NCI-H2196 treated with DMSO at 0.1 percent for 48 hours (cell line): ENCODE measurements around the gene S100A11.
A peak's percentile ranks its signal among the peaks of the same experiment; 100 is the strongest.
"Not testable (repeated sequence)": the region's sequence is repeated elsewhere in the genome, so short reads cannot be mapped to it uniquely, and the experiment has no call there.

Experiments used
- DNase-seq: peaks from one replicate; lab custom pipeline; 2025; ENCODE audit not compliant: unreplicated experiment; lab: John Stamatoyannopoulos, UW

S100A11 gene

DNA sequence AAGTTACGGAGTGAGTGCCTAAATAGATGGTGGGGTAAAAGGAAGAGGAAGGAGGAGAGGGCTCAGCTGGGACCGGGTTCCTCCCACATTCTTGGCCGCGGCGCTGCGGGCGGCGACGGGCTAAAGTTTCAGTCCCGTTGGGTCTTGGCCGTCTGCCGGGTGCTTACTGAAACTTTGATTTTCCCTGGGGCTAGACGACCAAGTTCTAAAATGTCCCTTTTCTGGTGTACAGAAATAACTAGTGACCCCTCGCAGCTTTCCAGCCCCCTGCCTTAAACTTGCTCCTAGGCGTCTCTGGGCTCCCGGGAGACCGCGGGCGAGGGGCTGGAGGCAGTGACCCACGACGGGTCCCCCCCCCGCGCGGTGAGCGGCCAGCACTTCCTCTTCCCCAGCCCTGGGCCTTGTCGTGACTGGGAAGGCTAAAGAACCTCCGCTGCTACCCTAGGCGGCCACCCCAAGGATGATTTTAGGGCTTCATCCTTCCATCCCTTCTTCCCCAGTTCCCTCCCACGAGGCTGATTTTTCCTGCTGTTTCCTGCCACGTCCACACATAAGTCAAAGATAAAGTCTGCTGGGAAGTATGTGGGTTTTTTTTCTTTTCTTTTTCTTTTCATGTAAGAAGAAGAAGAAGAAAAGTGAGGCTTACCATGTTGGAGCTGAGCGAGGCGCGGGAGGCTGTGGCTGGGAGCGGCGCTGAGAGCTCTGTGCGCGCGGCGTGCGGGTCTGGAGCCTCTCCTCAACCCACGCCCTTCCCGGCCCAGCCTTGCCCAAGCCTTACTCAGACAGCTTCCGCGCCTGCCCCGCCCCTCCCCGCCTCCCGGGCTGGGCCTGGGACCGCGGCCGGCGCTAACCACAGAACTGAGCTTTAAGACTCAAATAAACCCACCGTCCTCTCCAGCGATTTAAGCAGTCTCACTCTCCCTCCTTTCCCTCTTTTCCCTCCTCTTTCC lies at the start of gene S100A11:
TSS of gene S100A11 (minus strand) at position 738 of the 950 bp plus-strand sequence. CDS start at position 649, 89 bp downstream.
- no peak for DNase-seq

DNA sequence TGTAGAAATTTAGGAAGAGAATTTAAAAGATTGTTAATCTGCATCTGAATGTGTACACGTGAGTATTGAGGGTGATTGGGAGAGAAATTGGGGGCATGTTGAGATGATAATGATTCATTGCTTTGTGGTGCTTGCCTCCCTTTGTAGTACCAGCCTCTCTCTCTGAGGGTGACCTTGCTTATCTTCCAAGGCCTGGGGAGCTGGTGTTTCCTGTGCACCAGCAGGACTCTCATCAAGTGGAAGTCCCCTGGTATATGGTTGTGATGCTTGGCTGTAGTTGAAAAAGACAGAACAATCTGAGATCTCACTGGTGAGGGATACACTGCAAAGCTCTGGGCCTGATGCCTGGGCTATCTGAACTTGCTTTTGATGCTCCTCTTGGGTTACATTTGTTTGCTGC lies 48.0 kb upstream of the S100A11 start:
- no peak for DNase-seq

DNA sequence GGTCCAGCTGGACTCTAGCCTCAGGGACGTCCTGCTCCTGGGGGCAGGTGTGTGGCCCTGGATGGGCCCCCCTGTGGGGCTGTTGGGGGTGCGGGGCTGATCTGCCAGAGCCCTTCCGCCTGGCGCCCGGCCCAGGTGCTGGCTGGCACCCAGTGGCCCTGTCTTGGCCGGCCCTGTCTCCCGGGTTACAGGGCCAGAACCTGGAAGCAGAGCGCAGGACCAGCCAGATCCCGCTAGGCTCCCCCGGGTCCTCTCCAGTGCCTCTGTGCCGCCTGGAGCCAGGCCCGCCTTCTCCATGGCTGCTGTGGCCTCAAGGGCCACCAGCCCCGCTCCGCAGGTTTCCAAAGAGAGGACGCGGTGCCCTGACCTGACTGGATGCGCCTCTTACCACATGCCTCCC lies 44.2 kb upstream of the S100A11 start:
- not testable (repeated sequence) for DNase-seq

DNA sequence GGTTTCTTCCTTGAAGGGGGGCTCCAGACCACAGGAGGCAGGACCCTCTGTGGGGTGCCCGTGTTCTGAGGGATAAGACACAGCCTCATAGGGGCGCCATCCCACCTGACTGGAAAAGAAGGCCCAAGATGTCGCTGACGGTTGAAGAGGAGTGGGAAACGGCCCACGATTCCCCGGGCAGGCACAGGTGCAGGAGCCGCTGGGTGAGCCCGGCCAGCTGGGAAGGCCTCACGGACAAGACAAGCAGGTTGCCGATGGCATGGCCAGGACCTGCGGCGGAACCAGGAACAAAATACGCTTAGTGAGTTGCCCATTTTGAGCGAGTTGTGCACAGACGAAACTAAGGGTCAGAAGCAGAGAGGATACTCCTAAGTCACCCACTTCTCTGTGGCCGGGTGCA lies 43.7 kb upstream of the S100A11 start:
- not testable (repeated sequence) for DNase-seq

DNA sequence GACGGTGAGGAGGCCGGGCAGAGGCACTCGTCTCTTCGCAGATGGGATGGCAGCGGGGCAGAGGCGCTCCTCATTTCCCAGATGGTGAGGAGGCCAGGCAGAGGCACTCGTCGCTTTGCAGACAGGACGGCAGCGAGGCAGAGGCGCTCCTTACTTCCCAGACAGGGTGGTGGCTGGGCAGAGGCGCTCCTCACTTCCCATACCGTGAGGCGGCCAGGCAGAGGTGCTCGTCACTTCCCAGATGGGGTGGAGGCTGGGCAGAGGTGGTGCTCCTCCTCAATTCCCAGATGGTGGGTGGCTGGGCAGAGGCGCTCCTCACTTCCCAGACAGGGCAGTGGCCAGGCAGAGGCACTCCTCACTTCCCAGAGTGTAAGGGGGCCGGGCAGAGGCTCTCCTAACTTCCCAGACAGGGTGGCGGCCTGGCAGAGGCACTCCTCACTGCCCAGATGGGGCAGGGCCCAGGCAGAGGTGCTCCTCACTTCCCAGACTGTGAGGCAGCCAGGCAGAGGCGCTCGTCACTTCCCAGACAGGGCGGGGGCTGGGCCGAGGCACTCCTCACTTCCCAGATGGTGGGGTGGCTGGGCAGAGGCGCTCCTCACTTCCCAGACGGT lies 42.1 kb upstream of the S100A11 start:
- DNase-seq, result no peak

DNA sequence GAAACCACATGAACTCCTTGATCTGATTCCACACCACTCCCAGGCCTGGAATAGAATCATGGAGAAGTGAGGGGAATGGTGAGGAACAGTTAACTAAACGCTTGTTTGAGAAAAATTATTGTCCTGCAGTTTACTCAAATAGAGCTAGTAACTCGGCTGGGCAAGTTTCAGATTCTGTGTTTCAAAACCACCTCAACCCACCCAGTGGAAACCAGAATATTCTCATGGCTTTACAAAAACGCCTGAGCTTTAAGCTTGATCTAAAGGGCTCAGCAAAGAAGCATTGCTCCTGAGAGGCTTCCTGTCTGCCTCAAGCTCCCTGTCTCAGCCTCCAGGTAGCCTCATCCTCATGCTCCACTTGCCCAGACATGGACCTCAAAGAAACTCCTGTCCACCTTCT lies 35.5 kb upstream of the S100A11 start:
- DNase-seq, result no peak

DNA sequence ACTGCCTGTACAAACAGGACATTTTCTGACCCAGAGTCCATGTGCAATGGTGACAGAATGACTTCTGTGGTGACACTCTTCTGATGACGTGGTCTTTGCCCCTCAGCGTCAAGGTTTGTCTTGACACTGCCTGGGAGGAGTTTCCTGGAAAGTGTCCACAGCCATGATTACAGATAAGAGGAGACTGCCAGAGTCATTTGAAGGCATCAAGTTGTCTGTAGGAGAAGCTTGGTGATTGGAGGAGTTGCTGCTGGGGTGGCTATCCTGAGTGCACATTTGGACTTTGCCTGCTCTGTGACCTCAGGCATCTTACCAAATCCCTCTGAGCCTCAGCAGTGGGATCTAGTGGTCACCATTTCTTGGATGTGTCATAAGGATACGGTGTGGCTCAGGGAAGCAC lies 34.3 kb upstream of the S100A11 start:
- no peak for DNase-seq

DNA sequence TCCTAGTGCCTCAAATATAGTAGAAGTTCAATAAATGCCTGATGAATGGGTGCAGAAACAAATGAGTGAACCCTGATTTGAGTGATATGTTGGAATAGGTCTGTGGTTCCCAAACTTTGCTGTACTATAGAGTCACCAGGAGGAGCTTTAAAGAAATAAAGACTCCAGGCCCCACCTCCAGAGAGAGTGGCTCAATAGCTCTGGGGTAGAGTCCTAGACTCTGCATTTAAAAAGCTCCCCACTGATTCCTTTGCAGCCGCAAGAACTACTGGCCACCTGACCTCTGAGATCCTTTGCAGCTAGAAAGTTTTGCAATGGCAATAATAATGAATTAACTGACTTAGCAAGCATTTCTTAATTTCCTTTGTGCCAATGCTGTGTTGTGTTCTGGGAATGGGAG lies 31.1 kb upstream of the S100A11 start:
- no peak for DNase-seq

DNA sequence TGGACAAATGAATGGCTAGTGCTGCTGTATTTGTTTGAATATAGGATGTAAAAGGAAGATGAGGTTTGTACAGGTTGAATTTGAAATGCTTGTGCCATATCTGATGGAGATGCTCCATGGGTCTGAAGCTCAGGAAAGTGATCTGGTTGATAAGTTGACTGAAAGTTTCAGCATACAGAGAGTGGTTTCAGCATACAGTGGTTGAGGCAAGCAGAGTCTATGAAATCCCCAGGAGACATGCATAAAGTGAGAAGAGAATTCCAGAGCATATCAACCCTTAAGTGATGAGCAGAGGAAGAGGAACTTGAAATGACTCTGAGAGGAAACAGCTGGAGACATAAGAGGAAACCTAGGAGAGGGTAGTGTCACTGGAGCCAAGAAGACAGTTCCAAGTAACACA lies 30.3 kb upstream of the S100A11 start:
- DNase-seq, result no peak

DNA sequence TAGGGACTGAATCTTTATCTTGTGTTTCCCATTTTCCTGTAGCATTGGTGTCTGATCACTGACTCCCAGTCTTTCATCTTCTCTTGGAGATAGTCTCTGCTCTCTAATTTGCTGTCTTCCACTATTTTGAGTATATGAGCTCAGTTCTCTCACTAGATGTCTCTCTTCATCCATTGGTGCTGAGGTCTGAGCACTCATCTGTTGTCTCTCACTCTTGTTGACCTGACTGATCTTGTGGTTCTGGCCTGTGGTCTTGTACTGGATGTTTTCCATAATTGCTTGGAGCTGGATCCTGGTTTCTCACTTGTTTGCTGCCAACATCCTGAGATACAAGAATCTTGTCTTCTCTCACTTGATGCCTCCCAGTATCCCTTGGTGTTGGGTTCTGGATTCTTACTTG lies 25.1 kb upstream of the S100A11 start:
- DNase-seq, result no peak

DNA sequence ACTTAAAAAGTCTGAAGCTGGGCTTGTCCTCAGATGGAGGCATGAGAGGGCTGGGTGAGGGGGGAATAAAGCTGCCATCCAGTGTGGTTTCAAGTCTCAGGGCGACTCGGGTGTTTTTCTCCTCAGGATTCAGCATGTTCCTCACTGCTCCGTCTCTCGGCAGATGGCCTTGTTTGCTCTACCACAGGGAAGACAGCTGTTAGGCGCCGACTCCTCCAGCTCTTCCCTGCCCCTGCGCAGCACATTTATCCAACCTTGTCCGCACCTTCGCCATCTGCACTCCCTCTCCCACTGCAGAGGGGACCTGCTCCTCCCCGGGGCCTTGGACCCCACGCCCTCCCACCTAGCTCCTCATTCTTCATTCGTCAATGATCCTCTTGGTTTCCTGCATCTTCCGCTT lies 16.6 kb upstream of the S100A11 start:
- DNase-seq, result no peak

DNA sequence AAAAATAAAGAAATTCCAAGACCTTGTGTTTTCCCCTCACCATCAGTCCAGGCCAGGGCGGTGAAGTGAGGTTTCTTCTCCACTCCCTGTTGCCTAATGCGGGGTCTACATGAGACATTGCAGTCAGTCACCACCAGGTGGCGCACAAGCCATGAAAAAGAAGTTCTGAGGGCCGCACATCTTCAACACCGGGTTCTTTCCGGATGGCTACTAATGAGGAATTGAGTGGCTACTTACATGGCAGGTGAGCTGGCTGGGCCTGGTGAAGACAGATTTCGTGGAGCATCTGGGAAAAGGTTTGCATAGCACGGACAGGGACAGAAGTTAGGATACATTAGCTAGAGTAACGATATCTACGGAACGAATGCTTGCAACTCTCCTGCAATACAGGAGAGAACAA lies 15.8 kb upstream of the S100A11 start:
- DNase-seq, result peak; percentile 35

DNA sequence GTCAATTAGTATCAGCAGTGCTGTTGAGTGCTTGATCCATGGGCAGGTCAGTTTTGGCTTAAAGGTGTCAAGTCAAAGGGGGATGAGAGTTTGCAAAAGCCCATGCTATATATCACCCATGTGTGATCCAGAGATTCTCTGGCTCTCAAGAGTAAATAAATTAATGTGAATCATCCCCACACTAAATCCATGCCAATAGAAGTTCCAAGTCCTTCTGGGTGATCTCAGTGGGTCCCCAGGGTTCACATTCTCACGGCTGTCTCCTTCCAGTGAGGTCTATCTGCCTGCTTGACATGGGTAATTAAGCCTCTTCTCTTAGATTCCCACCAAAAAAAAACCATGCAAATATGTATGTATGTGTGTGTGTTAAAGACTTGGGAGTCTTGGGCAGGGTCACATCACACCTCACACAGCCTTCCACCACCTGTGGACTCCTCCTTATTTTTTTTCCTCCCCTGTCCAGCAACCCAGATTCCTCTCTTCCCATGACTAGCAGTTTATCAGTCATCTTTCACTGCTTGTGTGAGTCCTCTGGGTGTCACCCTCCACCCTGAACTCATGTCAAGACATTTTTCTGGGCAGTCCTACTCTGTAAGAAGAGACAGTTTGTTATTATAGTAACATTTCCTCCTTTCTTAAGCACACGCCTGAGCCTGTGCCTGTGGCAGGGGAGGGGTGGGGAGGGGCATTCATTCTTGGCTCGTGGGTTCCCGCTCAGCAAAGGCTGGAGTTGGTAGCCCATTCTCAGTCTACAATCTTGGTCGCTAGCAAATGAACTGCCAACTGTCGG lies 14.3 kb upstream of the S100A11 start:
- DNase-seq, result no peak

DNA sequence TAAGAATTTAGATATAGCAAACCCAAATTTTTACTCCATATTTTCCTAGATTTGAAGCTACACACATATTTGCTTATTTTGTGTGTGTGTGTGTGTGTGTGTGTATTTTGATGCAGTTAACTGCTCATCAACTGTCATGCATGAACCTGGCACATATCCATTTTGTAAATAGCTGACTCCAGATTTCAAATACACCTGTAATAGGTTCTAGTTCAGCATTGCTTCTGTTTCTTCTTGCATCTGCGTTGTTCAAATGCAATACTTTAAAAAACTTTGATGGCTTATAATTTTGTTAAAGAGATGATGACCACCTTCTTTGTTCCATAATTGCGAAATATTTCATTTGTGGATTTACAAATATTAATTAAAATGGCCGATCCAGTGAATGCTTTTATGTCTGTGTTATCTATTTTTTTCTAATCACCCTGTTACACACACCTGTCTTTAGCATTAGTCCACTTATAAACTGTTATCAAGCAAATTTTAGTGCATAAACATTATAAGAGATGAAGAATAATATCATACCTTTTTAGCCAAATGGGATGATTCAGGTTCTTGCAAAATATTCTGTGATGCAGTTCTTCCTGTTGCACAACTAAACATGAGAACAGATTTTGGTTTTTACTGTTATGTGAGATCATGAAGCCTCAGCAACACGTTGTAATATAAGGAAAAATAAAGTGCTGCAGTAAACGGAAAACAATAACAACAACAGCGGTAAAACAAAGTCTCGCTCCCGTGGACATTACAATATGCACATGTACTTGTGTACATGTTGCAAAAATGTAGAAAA lies 12.7 kb upstream of the S100A11 start:
- no peak for DNase-seq

DNA sequence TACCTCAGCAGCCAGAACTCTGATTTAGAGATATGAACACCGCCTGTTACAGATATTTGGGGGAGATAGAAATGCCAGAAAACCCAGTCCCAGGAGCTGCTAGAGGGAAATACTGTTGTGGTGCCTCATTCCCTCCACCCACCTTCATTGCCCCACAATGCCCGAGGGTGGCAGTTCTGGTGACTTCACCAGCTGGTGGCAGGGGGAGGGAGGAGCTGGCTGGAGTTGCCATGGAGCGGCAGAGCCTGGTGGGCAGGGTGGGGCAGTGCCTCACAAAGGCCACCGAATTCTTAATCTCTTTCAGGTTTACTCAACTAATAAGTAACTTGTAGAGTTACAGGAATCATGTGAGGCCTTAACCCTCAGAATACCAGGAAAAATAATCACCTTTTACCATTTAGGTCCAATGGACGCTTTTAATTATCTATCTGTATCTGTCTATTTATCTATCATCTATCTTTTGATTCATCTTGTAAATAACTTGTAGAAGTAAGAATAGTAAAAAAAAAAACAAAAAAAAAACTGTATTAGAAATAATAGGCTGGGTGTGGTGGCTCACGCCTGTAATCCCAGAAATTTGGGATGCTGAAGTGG lies 11.7 kb upstream of the S100A11 start:
- DNase-seq, result no peak

DNA sequence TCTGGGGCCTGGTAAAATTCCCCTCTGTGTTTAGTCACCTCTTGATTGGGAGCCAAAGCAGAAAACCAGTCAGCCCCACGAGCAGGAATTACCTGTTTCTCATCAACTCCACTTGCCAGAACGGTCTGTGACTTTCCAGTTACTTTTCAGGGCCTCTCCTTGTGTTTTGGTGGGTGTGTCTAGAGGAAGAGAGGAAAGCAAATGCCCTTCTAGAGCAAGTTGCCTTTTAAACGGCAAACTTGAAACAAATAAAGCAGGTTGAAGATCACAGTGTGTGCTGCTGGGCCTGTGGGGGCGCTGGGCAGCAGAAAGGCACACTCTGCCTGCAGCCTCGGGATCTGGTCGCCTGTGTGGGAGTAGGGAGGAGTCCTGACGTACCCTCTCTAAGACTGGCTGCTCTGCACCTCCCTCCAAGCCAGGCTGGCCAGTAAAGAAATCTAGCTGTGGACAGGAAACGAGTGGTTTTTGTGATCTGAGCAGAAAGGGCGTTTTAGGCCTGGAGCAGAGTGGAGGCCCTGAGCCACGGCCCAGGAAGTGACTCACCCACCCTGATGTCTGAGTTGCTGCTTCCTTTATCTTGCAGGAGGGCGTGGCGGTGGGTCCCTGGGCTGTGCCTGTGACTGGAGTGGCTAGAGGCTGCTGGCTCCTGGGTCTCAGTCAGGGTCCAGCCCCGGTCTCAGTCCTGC lies 11.1 kb upstream of the S100A11 start:
- DNase-seq, result peak; percentile 7

DNA sequence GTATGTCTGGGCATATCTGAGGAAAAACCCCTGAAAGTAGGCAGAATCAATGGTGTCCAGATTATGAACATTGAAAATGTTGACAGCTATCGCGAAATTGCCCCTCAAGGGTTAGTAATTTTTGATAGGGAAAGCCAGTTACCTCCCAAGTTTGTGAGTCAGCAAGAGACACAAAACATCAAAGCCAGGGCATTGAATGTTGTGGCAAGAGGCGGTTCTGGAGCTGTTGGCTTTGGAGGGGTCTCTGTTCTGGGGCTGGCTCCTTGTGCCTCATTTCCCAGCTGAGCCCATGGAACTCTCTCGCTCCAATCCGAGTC lies 10.6 kb upstream of the S100A11 start:
- DNase-seq, result no peak

DNA sequence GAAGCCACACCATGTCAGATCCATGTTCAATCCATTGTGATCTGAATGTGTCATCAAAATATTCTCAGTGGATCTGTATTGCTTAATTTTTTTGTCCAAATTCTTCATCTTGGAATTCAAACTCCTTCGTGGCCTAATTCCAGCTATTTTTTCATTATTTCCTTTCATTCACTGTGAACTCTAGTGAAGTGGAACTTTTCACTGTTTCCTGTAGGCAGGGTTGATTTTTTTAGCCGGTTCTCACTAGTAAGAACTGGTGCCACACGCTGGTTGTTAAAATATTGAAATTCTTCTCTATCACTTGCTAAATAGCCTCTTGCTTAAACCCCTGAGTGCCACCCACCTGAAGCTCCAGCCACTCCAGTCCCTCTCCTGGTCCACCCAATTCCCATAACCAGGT lies 7.6 kb upstream of the S100A11 start:
- DNase-seq, result no peak

DNA sequence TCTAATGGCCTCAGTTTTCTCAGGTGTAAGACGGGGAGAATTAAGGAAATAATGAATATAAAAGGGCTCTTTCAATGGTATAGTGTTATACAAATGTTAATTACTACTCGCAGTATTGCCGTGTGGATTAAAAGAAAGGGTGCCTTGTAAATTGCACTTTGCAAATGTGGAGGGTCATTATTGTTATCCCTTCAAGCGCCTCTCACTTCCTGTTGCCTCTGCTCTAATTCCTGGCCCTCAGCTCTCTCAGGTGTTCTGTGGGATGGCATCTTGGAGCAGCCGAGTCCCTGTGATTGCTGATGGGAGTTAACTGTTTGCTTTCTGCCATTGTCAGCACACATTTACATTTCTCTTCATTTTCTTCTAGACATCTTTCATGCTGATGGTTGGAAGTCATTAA lies 7.1 kb upstream of the S100A11 start:
- no peak for DNase-seq

DNA sequence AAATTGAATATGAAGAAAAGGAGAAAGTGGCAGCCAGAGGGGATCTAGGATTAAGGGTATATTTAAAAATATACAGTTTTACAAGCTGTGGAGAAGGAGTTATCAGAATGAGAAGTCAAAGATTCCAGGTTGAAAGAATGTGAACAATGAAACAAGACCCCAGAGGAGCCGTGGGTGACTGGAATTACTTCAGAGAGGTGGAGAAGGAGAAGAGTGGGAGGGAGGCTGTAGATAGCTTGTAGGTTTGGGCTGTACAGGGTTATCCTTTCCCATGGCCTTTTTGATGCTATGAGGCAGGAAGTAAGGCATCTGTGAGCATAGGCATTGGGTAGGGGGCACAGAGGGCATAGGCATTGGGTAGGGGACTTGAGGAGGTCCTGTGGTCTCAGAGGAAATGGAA lies 5.2 kb upstream of the S100A11 start:
- no peak for DNase-seq
